HepG2 (cell line): ENCODE measurements around the gene PDCD2. TPM values are rescaled to one million over a fixed set of nuclear protein-coding genes. Genes with fewer than 3 reads are reported as not detected.

Experiments used
- CBX1 ChIP-seq: IDR thresholded peaks from one replicate; pipeline ENCODE4 v1.6.1; 2016; ENCODE audit warnings: antibody characterized with exemption, low read depth
- CBX2 ChIP-seq, 2 experiments: fragments of 200-600 bp in 1 of 2; sonication (generic); formaldehyde crosslinking in 1 of 2; IDR thresholded peaks; 2 replicates each; pipeline versions ENCODE4 v1.7.0 to v1.8.1; 2018 to 2022; ENCODE audit warnings: low read depth in 2 of 2, low read length in 1 of 2, mild to moderate bottlenecking in 1 of 2, missing genetic modification reagents in 1 of 2
- CREM ChIP-seq, 2 experiments: sonication (generic) in 1 of 2; formaldehyde crosslinking in 1 of 2; IDR thresholded peaks; 2 replicates each; pipeline versions ENCODE4 v1.4.0 to v1.6.1; 2016 to 2020; ENCODE audit warnings: antibody characterized with exemption in 1 of 2, mild to moderate bottlenecking in 1 of 2, missing genetic modification reagents in 1 of 2
- FIP1L1 ChIP-seq: fragments of 200-400 bp; formaldehyde crosslinking; IDR thresholded peaks from 2 replicates; pipeline ENCODE4 v1.6.1; 2018; ENCODE audit warnings: low read depth, mild to moderate bottlenecking, low read length, moderate library complexity, borderline replicate concordance; ENCODE audit not compliant: insufficient read depth
- FOXK1 ChIP-seq: sonication (generic); formaldehyde crosslinking; IDR thresholded peaks from 2 replicates; pipeline ENCODE4 v1.4.0; 2020; ENCODE audit warnings: low read depth, missing genetic modification reagents, borderline replicate concordance
- KDM5B ChIP-seq: sonication (generic); formaldehyde crosslinking; IDR thresholded peaks from 2 replicates; pipeline ENCODE4 v1.4.0; 2020; ENCODE audit warnings: missing genetic modification reagents, mild to moderate bottlenecking, borderline replicate concordance
- KDM6A ChIP-seq: IDR thresholded peaks from 2 replicates; pipeline ENCODE4 v1.6.1; 2016; ENCODE audit warnings: low read depth
- NFAT5 ChIP-seq: sonication (generic); formaldehyde crosslinking; IDR thresholded peaks from 2 replicates; pipeline ENCODE4 v1.4.0; 2020; ENCODE audit warnings: missing genetic modification reagents
- SMAD3 ChIP-seq: sonication (generic); formaldehyde crosslinking; IDR thresholded peaks from 2 replicates; pipeline ENCODE4 v1.4.0; 2020; ENCODE audit warnings: missing genetic modification reagents
- TAF15 ChIP-seq: fragments of 200-400 bp; formaldehyde crosslinking; IDR thresholded peaks from one replicate; pipeline ENCODE4 v1.6.1; 2018; ENCODE audit warnings: mild to moderate bottlenecking, low read depth, low read length; ENCODE audit not compliant: poor library complexity, severe bottlenecking
- ZBTB38 ChIP-seq: sonication (generic); formaldehyde crosslinking; IDR thresholded peaks from 2 replicates; pipeline ENCODE4 v1.5.1; 2020; ENCODE audit warnings: mild to moderate bottlenecking, missing genetic modification reagents
- ZIK1 ChIP-seq: sonication (generic); formaldehyde crosslinking; IDR thresholded peaks from 2 replicates; pipeline ENCODE4 v1.5.0; 2020; ENCODE audit warnings: mild to moderate bottlenecking, low read depth, missing genetic modification reagents, borderline replicate concordance
- ZNF18 ChIP-seq: sonication (generic); formaldehyde crosslinking; IDR thresholded peaks from 2 replicates; pipeline ENCODE4 v1.8.0; 2022; ENCODE audit warnings: mild to moderate bottlenecking, missing genetic modification reagents; ENCODE audit not compliant: insufficient replicate concordance
- ZNF747 ChIP-seq: sonication (generic); formaldehyde crosslinking; IDR thresholded peaks from 2 replicates; pipeline ENCODE4 v1.8.1; 2023; ENCODE audit warnings: missing genetic modification reagents, mild to moderate bottlenecking, borderline replicate concordance
- ZSCAN22 ChIP-seq: sonication (generic); formaldehyde crosslinking; IDR thresholded peaks from 2 replicates; pipeline ENCODE4 v1.4.0; 2020; ENCODE audit warnings: mild to moderate bottlenecking, missing genetic modification reagents
- polyA plus RNA-seq, 8 experiments: library from polyadenylated mRNA; depleted of rRNA in 3 of 8; stranded (reverse) in 7 of 8; unstranded in 1 of 8; fragments of >200 nt; fragmentation: Illumina TruSeq in 4 of 8; extraction: Trizol in 4 of 8; gene quantifications; 2 replicates each; pipeline versions ENCODE4 v1.2.1 to v1.2.3, GENCODE V29; 2011 to 2016; ENCODE audit warnings: low read depth in 4 of 8, missing spikeins in 1 of 8, mixed read lengths in 1 of 8; ENCODE audit not compliant: insufficient read depth in 1 of 8
- total RNA-seq, 5 experiments: library from RNA; depleted of rRNA; stranded (reverse); fragments of >200 nt; fragmentation: Illumina TruSeq; extraction: Trizol; gene quantifications; 2 replicates each; pipeline ENCODE4 v1.2.3, GENCODE V29; 2016; ENCODE audit warnings: low read depth in 1 of 5
- TF ChIP-seq, protein P1 (sequence below): sonication (generic); formaldehyde crosslinking; IDR thresholded peaks from 2 replicates; pipeline ENCODE4 v1.4.0; 2020; ENCODE audit warnings: low read depth, mild to moderate bottlenecking, missing genetic modification reagents
- TF ChIP-seq, protein P2 (sequence below): sonication (generic); formaldehyde crosslinking; conservative IDR thresholded peaks from 2 replicates; pipeline ENCODE4 v1.4.0; 2020; ENCODE audit warnings: missing genetic modification reagents

PDCD2 gene
- total and polyA plus RNA-seq, 2 of the 13 experiments (the other 11 are each of a cell fraction or from before 2014, with no cell fraction given), result 83.6 to 133 TPM

DNA sequence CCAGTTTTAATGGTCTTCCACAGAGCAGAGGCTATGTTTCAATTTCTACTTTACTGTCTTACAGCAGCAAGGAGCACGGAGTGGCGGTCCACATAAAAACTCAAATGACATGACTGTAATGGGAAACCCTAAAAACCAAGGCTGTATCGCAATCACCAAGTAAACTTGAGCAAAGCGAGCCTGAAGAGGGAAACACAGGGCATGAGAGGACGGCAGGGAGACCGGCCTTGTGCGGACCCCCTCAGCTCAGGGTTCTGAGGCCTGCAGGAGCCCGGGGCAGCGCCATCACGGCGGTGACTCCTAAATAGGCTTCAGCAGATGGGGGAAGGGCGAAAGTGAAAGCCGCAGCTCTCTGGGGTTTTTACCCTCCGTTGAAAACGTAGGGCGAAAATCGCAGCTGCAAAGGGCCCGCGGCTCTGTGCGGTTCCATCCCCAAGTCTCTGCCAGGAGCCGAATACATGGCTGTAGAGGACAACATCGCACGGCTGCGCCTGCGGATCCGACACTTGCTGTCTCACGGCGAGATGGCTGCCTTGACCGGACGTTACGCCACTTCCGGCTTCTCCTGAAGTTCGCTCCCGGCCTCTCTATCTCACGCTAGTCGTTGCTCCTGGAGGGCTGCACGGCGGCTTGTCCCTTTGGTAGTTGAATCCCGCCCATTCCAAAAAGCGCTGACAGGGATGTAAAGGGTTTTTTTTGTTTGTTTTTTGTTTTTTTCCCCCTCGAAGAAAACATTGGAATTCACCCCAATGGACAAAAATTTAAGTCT, 31.5 kb downstream of the PDCD2 start, which contains the start of gene PSMB1 (continued):
- TF ChIP-seq NFAT5 (CRISPR knock-in tag) (no peak), CBX1 (peak; percentile 75), FIP1L1 (no peak), CBX2 (IDR thresholded peaks at IDR 0.05; ENCODE audit: low read depth, low read length) (no peak), CBX2 (CRISPR knock-in tag; IDR thresholded peaks at IDR 0.05; ENCODE audit: low read depth) (0 out of 2 replicates have a peak, but pooled peaks have one; percentile 22), KDM5B (peak; percentile 98), CREM (IDR thresholded peaks at IDR 0.05) (peak; percentile 98), CREM (CRISPR knock-in tag; IDR thresholded peaks at IDR 0.05) (no peak), ZNF18 (CRISPR knock-in tag) (peak; percentile 70), ZNF747 (no peak; the same call in 1 of the 2 replicates), FOXK1 (CRISPR knock-in tag) (peak; percentile 89; the same call in 1 of the 2 replicates), ZBTB38 (peak; percentile 92), KDM6A (CRISPR knock-in tag) (no peak), ZSCAN22 (CRISPR knock-in tag) (no peak), ZIK1 (CRISPR knock-in tag) (peak; percentile 58; the same call in 1 of the 2 replicates), SMAD3 (CRISPR knock-in tag) (peak; percentile 88; the same call in 1 of the 2 replicates), TAF15 (no peak)
- TF ChIP-seq, protein P1, sequence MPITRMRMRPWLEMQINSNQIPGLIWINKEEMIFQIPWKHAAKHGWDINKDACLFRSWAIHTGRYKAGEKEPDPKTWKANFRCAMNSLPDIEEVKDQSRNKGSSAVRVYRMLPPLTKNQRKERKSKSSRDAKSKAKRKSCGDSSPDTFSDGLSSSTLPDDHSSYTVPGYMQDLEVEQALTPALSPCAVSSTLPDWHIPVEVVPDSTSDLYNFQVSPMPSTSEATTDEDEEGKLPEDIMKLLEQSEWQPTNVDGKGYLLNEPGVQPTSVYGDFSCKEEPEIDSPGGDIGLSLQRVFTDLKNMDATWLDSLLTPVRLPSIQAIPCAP (CRISPR knock-in tag), result peak; percentile 94
- TF ChIP-seq, protein P2, sequence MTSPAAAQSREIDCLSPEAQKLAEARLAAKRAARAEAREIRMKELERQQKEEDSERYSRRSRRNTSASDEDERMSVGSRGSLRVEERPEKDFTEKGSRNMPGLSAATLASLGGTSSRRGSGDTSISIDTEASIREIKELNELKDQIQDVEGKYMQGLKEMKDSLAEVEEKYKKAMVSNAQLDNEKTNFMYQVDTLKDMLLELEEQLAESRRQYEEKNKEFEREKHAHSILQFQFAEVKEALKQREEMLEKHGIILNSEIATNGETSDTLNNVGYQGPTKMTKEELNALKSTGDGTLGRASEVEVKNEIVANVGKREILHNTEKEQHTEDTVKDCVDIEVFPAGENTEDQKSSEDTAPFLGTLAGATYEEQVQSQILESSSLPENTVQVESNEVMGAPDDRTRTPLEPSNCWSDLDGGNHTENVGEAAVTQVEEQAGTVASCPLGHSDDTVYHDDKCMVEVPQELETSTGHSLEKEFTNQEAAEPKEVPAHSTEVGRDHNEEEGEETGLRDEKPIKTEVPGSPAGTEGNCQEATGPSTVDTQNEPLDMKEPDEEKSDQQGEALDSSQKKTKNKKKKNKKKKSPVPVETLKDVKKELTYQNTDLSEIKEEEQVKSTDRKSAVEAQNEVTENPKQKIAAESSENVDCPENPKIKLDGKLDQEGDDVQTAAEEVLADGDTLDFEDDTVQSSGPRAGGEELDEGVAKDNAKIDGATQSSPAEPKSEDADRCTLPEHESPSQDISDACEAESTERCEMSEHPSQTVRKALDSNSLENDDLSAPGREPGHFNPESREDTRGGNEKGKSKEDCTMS (CRISPR knock-in tag), result no peak
